ENCODE results near the gene MDM1.

DNA sequence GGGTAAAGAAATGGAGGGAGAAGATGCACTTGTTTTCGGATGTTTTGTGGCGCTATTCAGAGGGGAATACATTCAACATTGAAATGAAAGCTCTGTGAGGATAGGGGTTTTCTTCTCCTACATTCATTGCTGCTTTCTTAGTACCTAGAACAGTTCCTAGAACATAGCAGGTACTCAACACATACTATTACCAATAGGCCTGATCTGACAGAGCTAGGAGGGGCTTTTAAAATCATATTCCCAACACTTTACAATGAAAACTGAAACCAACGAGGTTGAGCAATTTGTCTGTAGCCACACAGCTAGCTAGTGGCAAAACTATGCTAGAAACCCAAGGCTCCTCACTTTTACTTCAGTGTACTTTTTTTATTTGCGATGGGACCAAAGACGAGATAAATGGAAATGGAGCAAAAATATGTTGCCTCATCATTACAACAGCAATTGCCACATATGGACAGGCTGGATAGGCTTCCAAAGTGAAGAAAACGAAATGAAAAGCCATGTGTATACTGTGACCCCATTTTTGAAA lies 55.7 kb downstream of the MDM1 start:
- no peak for TF ChIP-seq CTCF (conservative IDR thresholded peaks at IDR 0.05; ENCODE audit: low read length)
- TF ChIP-seq EZH2phosphoT487 (IDR thresholded peaks at IDR 0.05; ENCODE audit: borderline replicate concordance), result no peak
